ENCODE measurements around the gene PIEZO2.

DNA sequence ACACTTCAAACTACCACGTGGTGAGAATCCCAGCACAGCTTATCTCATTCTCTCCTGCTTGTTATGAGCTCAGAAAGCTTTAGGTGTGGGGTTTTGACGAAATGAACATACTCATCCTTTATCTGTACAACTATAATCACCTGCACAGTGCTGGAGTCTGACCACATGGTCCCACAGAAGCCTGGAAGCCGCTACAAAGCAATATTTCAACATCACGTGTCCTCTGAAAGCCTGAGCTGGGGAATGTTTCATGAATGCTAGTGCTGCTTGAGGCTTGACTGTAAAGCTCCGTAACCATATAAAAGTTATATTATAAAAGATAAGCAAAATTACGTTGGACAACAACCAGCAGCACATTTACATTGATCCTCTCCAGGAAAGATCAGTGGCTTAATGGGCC lies 43.9 kb downstream of the PIEZO2 start:
- TF ChIP-seq, protein P1, sequence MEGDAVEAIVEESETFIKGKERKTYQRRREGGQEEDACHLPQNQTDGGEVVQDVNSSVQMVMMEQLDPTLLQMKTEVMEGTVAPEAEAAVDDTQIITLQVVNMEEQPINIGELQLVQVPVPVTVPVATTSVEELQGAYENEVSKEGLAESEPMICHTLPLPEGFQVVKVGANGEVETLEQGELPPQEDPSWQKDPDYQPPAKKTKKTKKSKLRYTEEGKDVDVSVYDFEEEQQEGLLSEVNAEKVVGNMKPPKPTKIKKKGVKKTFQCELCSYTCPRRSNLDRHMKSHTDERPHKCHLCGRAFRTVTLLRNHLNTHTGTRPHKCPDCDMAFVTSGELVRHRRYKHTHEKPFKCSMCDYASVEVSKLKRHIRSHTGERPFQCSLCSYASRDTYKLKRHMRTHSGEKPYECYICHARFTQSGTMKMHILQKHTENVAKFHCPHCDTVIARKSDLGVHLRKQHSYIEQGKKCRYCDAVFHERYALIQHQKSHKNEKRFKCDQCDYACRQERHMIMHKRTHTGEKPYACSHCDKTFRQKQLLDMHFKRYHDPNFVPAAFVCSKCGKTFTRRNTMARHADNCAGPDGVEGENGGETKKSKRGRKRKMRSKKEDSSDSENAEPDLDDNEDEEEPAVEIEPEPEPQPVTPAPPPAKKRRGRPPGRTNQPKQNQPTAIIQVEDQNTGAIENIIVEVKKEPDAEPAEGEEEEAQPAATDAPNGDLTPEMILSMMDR (optimal IDR thresholded peaks at IDR 0.05 in 1 of 3, IDR thresholded peaks at IDR 0.05 in 1 of 3, conservative IDR thresholded peaks at IDR 0.05 in 1 of 3; ENCODE audit: extremely low read depth in 1 of 3, insufficient read depth in 2 of 3, low read length in 3 of 3), result no peak
- no peak for TF ChIP-seq EZH2 (IDR thresholded peaks at IDR 0.05; ENCODE audit: low read length)

All from keratinocyte (primary cell).